Inferior parietal cortex (tissue), 1 donor: ENCODE measurements around the gene KCNIP1.
"Not testable (repeated sequence)": the region's sequence is repeated elsewhere in the genome, so short reads cannot be mapped to it uniquely, and the experiment has no call there.

Experiments
- DNase-seq: peaks from one replicate; pipeline ENCODE4 v3.0.0-alpha.2; 2016; ENCODE audit errors: extremely low spot score

Gene KCNIP1

DNA sequence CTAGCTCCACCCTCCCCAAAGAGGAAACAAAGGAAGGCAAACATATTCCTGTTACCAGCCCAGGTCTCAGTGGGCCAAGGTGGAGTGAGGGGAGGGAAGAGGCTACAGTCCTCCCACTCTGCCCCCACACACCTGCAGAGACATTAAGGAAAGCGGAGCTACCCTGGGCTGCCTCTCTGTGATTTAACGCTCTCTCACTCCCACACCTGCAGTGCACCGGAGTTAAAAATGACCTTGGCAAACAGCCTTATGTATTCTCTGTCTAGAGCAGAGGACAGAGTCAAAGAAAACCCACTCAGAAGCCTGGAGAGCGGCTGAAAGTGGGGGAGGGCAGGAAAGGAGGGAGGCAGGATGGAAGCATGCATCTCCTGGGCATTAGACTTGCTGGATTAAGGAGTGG is 32.7 kb downstream of the KCNIP1 start:
- DNase-seq: no peak

DNA sequence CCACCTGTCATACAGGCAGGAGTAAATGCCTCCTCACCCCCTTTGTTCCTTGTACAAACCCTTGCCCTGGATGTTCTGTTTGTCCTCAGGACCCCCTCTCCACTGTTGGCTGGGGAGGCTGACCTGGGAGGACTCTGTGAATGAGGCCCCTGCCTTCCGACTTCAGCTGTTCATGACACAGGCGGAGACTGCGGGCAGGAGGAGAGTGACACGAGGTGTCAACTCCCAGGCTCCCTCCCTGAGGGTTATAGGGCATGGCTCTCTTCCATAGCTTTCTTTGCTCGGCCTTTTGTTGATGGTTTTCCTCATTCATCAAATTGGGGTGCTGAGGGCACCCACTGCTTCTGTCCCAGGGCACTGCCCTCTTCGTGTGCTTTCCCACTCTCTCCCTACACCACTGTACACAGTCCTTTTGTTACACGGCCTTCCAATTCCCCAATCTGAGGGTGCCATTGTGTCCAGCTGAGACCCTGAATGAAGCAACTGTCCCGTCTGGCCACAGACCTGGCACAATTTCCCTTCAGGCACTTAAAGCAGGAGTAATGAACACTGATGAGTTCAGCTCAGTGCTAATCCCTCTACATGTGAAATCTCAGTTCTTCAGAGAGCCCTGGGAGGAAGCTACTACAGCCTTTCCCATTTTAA is 33.8 kb downstream of the KCNIP1 start:
- peak; percentile 31 for DNase-seq

DNA sequence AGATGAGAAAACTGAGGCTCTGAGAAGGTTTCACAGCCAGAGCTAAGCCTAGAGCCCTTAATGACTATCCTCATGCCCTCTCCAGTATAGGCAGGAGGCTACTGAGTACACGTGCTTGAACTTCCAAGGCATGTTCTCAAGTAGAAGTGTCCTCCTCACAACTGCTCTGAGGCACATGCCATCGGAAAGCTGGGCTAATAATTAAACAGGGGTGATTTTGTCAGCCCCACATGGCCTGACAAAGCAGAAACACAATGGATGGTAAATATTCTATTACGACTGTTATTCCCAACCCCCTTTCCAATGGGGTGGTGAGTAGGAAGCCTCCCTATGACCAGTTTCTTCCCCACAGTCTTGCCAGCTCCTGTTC is 34.3 kb downstream of the KCNIP1 start:
- DNase-seq: no peak

DNA sequence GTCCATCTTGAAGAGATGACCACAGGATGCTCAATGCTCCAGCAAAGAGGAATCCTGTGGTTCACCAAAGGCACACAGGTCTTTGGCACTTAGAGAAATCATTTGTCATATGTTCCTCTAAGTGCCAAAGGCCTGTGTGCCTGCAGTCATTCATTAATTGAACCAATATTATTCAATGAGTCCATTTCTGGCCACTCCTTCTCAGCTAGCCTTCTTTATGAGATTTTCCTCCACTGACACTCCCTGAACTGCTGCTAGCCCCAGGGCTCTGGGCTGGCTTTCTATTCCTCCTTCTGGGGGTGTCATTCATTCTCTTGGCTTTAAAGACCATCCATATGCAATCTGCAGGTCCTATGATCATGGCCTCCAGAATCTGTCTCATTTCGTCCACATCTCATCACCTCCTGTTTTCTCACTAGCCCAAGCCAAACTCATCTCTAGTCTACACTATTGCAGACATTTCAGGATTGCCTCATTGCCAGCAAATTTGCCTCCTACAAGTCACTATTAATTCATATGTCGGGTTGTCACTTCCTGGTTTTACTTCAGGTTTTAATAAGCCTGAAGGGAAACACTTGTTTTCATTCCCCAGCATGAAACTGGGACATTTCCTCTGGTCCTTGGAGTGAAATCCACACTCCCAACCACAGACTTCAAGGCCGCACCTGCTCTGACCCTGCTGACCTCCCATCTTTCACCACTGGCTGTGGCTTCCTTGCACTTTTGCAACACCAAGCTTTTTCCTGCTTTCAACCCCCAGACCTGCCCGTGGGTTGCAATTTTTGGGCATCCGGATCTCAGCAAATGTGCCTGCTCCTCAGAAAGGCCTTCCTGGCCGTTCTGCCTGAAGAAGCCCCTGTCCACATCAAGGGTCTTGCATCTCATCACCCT is 35.1 kb downstream of the KCNIP1 start:
- DNase-seq: no peak

DNA sequence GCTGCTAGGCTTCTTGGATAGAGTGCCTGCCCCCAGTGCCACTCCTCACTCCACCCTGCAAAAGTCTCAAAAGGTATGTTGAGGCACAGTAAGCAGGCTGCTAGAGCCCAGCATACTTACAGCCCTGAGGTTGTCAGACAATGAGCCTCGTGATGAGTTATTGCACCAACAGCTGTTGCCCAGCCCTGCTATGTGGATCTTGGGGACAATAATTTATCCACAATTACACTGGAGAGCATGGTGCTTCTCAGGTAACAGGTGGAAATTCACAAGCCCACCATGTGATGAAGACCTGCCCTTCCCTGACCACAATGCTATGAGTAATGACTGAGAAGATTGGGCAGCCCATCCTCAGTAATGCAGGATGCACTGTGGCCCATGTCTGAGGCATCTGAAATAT is 36.5 kb downstream of the KCNIP1 start:
- no peak for DNase-seq

DNA sequence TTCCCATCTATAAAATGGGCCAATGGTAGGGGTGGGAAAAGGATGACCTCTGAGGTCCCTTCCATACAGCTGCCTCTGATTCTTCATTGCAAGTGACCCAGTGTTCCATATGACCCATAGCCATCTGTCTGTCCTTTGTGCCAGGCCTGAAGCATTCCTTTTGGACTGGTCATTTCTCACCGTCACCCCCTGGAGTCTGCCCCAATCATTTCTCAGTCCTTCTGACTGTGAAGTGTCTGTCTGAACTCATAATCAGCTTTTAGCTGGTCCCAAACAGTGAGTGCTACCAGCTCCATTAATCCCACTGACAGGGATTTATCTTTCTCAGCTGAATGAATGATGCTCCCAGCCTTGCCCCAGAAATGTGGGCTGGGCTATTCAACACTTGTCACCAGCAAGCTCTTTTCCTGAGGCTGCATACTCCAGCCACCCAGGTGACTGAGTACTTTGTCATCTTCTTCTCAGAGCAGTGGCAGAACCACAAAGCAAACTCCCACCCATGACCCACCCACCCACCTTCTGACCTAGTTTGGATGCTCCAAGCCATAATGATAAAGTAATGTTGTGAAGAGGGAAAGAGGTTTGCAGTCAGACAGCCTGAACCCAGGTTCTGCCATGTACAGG is 37.4 kb downstream of the KCNIP1 start:
- no peak for DNase-seq

DNA sequence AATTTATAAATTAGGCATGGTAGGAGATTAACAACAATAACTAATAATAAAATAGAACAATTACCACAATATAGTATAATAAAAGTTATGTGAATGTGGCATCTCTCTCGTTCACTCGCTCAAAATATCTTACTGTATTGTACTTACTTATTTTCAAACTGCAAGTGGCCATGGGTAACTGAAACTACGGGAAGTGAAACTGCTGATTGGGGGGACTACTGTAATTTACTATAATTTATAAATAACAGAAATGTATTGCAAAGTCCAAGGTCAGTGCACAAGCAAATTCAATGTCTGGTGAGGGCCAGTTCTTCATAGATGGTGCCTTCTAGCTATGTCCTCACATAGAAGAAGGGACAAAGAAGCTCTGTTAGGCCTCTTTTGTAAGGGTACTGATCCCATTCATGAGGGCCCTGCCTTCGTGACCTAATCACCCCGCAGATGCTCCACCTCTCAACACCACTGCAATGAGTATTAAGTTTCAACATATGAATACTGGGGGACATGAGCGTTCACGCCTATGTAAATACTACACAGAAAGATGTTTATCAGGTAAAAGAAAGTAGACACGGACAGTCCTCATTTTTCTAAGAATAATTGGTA is 39.0 kb downstream of the KCNIP1 start:
- no peak for DNase-seq

DNA sequence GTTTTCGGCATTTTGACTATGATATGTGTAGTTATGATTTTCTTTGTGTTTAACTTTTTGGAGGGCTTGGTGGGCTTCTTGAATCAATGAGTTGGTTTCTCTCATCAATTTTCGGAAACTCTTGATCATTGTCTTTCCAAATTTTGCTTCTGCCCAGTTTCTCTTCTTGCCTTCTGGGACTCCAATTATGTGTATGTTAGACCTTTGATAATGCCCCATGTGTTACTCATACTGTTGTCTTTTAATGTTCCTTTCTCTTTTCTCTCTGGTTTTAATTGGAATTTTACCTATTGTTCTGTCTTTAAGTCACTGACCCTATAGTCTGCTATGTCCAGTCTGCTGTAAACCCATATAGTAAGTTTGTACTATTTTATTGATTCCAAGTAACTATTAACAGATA is 41.5 kb downstream of the KCNIP1 start:
- DNase-seq: no peak

DNA sequence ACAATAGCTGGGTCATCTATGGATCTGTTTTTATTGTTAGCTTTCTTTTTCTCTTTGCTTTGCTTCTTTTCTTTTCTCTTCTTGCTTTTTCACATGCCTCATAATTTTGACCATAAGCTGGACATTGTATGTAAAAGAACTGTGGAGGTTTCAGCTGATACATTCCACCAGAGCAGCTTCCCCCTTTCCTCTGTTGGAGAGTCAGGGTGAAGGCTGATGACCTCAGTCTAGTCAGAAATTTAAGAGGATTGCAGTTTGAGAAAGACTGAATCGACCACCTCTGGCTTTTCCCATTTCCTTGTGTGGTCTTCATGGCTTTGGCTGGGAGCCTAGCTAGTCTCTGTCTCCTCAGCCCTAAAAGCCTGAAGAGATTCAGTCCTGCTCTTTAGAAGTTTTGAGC is 42.0 kb downstream of the KCNIP1 start:
- DNase-seq: no peak

DNA sequence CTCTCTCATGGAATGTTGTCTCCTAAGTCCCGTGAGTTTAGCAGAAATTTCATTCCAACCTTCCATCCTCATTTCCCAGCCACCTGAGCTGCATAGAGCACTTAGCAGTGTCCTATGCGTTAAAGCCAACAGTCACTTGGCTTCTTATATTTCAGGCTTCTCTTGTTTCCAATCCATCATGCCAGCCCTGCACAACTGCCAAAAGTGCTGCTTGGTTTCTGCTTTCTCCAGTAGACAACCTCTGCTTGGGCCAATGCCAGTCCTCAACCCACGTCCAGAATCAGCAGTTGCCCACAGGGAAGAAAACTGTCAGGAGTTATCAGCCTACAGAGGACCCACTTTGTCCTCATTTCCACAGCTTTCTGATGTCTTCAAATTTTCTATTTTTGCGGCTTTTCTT is 42.5 kb downstream of the KCNIP1 start:
- DNase-seq: no peak

DNA sequence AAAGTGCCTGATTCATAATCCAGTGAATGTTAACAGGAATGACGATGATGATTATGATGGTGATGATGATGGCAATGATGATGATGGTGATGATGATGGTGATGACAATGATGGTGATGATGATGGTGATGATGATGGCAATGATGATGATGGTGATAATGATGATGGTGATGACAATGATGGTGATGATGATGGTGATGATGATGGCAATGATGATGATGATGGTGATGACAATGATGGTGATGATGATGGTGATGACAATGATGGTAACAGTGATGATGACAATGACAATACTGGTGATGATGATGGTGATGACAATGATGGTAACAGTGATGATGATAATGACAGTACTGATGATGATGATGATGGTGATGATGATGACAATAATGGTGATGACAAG is 46.6 kb downstream of the KCNIP1 start:
- DNase-seq: not testable (repeated sequence)

DNA sequence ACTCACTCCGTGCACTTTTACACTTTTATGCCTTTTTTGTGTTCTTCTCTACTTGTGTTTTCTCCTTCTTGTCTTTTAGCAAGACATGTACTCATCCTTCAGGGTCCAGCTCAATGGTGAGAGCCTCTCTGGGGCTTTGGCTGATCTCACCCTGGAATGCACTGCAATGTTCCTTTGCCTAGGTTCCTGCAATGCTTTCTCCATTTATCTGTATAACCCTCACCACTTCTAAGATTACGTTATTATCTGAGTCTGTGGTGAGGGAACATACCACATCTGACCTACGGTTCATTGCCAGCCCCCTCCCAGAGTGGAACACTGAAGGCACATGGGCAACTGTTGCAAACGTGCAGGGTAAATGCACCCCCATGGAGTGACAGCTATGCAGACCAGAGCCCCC is 47.3 kb downstream of the KCNIP1 start:
- no peak for DNase-seq

DNA sequence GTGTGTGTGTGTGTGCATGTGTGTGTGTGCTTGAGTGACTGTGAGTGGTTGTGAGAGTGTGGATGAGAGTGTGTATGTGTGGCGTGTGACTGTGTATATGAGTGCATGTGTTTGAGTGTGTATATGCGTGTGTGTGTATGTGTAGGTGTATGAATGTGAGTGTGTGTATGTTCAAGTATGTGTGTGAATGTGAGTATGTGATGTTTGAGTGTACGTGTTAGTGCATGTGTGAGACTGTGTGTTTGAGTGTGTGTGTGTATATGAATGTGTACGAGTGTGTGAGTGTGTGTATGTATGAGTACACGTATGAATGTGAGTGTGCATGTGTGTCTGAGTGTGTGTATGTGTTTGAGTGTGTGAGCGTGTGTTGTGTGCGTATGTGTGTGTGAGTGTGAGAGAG is 47.8 kb downstream of the KCNIP1 start:
- DNase-seq: no peak

DNA sequence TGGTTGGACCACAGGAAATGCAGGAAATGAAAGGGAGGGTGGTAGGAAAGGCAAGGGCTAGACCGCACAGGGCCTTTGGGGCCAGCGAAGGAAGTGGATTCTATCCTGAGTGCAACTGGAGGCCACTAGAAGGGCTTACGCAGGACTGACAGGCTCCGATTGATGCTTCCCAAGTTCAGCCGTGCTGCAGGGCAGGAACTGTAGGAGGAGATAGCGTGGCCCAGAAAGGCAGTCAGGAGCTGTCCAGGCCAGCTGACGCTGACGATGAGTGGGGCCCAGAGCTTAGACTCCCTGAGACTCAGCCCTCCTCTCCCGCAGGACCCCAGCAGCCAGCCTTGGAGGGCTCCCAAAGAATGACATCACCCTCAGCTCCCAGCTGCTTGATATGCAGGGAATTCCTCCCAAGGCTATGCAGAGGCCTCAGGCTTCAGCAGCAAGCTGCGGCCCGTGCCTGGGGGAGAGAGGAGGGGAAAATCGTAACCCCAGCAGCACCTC is 48.8 kb downstream of the KCNIP1 start:
- DNase-seq: peak; percentile 51

DNA sequence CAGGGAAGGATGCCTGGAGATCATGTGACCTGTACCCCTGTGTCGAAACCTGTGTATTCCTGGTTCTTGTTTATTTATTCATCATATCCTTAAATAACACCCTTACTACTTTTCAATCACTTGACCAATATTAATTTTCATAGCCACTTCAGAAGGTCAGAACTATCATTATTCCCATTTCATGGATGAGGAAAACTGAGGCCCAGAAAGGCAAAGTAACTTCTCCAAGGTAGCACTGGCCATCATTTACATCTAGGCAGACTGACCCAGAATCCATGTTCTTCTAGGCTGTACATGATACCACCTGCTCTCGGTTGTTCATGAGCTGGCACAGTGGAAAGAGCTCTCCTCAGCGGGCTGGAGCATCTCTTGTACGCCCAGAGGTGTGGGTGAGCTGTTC is 49.4 kb downstream of the KCNIP1 start:
- no peak for DNase-seq

DNA sequence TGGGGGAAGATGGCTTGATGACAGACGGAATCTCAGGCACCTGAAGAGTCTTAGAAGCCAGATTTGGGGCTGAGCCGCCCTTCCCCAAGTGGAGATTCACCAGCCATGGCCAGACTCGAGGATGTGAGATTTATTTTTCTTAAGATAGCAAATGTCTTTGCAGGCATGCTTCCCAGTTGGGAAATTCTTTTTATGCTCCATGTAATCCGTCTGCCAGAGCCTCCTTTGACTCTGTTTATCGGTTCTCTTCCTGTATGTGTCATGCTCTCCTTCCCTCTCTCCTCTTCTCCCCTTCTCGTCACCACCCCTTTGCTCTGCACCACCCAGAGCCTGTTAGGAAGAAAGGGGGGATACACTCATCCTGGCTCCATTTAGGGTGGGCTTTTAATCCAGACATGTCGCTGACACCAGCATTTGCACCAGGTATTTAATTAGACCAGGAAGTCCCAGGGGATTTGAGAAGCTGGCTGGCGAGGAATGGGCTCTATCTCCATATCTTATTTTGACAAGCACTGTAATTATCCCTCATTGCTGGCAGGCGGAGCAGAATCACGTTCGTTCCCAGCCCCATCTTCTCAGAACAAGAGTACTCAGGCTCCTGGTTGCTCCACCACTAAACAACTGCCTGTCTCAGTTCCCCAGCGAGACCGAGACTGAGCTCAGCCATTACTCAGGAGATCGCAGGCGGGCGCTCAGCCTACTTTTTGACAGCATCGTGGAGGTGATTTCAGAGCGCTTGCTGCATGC is 50.9 kb downstream of the KCNIP1 start:
- peak; percentile 20 for DNase-seq

DNA sequence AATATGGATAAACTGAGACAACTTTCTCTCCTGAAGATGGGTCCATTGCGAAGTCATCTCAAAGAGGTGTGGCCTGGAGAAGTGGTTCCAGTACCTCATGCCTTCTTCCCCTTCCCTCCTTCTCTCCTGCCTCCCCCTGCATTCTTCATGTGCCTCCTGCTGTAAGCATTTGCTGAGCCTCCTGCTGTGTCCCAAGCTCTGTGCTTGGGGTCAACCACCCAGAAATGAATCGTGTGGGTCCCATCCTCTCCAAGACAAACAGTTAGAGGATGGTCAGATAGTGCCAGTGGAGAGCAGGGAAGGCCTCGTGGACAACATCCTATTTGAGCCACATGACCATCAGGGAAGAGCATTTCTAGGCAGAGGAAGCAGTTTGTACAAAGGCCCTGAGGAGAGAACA is 53.5 kb downstream of the KCNIP1 start:
- DNase-seq: no peak

DNA sequence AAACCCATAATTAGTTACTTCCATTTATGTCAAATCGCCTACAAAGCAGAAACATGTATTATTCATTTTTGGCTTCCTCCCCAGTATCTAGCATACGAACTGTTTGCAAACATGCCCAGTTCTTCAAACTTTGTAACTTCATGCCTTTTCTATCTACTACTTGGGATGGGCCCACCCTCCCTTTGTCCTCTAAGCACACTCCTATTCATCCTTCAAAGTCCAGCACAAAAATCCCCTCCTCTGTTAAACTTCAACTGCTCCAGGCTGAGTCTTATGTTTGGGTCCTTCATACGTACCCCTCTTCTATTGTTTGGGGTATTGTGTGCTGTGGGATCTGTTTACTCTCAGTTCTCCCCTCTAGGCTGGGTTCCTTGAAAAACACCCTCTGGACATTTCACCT is 55.5 kb downstream of the KCNIP1 start:
- DNase-seq: no peak

DNA sequence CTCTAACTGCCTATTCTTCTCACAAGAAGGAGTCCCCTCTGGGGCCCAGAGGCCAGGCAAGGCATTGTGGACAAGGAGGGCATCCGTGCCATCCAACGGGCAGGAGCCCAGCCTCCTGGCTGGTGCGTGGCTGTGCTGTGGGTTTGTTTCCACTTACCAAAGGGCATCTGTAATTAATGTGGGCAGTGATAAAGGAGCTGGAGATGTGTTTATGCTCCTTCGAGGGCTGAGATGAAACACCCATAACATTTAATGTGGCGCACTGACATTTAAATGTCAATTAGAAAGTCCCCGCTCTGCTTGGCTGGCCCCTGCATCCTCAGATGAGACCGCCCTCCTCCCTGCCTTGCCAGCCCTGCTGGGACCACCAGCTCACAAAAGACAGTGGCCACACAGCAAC is 57.1 kb downstream of the KCNIP1 start:
- DNase-seq: no peak

DNA sequence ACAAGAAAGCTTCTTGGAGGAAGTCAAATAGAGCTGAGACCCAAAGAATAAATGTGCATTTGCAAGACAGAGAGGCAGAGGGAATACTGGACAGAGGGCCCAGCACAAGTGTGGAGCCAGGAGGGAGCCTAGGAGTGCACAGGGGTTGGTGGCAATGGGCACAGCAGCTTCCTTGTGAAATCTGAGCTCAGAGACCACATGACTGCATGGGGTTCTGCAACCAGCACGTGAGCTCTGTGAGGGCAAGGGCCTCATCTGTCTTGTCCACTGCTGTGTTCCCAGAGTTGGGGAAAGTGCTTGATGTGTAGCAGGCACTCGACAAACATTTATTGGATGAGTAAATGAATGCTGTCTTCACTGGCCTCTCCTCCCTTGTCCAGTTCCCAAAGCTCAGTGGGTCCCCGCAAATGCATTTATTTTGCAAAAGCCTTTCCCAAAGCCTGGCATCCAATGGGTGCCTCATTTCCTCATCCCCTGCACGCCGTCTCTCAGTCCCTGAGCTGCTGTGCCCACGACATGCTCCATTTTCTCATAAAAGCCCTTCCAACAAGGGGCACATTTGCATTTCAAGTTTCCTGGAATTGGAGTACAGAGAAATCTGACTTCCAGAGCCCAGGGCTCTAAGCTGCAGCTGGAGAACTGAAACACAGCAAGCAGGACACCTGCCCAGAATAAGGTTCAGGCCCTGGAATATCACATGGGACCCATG is 58.5 kb downstream of the KCNIP1 start:
- no peak for DNase-seq

DNA sequence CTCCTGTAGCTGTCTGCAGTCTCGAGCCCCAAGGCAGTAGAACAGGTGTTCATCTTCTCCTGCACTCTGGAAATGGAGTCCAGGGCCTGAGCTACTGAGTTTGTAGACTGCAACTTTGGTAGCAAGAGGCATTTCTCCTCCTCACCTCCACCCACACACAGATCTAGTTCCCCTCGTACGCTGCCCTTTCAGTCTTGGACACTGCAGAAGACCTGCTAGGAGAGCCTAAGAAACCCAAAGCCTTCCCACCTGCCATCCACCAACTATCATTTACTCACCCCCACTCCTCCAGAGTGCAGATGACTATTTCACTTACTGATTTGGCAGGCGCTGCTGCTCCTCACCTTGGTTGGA is 59.0 kb downstream of the KCNIP1 start:
- no peak for DNase-seq
